Hematopoietic multipotent progenitor cell treated with erythropoietin and hydrocortisone succinate and interleukin-3 and kit ligand, for 6 days (in vitro differentiated cells): ENCODE results near the gene CENPP.
"Not testable (repeated sequence)": the region's sequence is repeated elsewhere in the genome, so short reads cannot be mapped to it uniquely, and the experiment has no call there.

Experiments
- DNase-seq: peaks from one replicate; pipeline ENCODE4 v3.0.0-alpha.2; 2015

CENPP gene

DNA sequence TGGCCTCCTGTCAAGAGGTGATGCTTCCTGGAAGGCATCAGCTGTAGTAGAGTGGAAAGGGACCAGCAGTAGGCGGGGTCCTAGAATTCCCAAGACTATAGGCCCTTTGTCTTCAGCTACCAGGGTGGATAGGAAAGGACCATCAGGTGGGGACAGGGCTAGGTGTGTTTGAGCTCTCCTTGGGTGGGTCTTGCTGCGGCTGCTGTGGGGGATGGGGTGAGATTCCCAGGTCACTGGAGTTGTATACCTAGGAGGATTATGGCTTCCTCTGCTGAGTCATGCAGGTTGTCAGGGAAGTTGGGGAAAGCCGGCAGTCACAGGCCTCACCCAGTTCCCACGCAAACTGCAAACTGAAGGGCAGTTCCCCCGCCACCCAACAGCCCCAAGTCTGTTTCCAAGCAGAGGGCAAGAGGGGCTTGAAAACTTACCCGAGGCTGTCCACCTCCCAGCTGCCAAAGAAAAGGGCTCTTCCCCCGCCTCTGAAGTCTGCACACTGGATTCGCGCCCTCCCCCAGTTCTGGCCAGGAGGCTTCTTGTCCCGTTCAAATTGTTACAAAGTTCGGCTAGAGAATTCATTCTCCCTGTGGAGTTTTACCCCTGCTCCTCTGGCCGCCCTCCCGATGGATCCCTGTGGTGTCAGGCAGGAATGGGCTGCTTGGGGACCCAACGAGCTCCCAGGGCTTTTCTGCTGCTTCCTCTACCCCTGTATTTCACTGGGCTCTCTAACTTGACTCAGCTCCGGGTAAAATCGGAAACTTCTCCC, 233.0 kb downstream of the CENPP start:
- DNase-seq: no peak

DNA sequence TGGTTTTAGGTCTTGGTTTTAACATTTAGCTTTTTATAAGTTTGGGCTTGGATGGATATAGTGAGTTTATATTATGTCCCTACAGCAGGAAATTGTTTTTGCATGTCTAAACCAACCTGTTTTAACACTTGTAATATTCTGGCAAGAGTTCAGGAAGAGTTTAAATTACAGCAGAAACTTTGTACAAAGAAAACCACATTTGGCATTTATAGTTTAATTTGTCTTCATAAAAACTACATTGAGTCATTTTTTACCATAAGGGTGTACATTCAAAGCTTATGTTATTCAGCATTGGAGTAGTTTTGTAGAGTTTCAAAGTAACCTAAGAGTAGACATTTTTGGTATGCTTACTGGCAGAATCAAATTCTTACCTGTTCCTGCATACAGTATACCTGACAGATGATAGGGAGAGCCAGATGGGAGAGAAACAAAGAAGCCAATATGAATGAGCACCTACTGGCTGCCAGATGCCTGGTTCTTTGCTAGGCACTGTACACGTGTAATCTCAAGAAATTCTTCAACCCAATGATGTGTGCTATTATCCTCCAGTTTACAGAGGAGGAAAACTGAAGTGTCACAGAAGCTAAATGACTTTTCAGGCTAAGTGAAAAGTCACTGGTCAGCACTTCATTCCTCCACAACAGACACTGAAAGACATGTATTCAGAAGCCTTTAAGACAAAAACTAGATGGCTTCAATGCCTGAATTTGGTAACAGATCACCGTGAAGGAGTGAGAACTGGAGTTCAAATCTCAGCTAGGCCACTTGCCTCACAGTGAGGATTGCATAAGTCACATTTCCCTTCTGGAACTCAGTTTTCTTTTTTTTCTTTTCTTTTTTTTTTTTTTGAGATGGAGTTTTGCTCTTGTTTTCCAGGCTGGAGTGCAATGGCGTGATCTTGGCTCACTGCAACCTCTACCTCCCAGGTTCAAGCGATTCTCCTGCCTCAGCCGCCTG, 235.9 kb downstream of the CENPP start:
- DNase-seq: no peak

DNA sequence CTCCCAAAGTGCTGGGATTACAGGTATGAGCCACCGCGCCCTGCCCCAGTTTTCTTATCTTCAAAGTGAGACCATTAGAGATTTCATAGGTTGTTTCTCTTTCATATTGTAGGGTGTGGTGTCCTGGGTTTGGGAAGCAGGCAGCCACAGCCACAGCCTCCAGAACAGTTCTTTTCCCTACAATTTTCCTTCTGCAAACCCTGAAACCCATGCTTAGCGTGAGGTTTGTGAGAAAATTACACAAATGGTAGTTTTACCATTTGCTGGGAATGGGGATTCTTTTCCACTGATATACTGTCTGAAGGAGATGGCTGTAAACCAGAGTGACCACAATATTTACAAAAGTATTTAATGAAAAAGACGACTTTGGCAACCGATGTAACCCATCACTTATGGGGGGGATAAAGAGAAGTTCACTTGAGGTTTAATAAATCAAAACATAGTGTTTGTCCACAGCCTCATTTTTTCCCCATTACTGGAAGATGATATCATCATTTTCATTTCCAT, 236.8 kb downstream of the CENPP start:
- no peak for DNase-seq

DNA sequence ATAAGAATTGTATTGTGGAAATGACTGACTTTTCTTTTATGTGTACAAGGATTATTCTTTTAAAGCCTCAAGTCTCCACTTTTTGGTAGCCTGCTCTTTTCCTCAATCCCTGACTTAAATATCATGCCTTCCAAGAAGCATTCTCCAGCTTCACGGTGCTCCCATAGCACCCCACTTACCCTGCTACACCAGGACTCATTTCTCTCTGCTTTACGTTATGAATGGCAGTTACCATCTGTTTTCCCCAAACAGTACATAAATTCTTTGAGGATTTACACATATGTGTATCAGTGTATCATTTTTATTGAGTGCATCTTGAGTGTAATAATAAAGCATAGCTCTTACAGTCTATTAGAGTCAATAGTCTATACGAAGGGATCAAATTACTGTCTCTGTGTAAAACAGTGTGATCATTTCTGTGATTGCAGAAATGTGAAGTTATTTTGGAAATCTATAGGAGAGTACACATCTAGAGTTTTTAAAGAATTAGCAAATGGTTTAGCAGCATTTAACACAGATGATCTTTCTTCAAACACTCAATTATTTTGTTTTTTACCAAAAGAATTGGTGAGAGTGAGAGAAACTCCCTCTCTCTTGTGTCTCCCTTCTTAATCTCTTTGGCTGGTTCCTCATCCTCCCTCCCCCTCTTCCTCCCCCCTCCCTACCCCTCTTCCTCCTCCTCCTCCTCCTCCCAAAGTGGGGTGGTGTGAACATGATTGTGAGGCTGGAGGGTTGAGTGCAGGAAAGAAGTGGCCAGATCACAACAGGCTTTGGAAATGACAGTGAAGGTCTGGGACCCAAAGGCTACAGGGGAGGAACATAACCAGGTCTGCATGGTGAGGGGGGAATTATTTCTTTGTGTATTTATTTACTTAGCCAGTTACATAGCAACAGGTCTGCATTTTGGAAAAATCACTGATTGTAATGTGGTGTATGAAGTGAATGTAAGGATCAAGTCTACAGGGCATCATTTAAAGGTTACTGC, 237.7 kb downstream of the CENPP start:
- no peak for DNase-seq

DNA sequence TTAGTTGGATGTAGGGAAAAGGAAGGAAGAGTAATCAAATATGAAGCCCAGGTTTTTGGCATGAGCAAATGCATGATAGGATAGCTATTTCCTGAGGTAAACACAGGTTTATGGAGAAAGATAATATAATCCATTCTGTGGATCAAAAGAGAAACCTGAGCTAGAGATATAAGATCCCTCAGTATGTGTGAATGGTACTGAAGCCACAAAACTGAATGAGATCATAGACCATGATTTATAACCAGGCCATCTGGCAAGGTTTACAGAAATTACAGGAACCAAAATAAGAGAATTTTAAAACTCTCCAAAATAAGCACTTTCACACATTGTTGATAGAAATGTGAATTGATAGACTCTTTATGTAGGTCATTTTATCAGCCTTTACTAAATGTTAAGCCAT, 238.8 kb downstream of the CENPP start:
- DNase-seq: no peak

DNA sequence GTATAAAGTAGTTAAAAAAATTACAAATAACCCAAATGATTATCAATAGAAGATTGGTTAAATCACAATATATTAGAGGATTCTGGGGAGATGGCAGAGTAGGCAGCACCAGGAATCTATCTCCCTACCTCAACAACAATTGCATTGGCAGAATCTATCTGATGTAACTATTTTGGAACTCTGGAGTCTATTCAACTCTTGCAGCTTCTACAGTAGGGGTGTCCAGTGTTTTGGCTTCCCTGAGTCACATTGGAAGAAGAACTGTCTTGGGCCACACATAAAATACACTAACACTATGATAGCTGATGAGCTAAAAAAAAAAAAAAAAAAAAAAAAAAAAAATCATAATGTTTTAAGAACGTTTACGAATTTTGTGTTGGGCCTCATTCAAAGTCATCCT, 239.2 kb downstream of the CENPP start:
- no peak for DNase-seq

DNA sequence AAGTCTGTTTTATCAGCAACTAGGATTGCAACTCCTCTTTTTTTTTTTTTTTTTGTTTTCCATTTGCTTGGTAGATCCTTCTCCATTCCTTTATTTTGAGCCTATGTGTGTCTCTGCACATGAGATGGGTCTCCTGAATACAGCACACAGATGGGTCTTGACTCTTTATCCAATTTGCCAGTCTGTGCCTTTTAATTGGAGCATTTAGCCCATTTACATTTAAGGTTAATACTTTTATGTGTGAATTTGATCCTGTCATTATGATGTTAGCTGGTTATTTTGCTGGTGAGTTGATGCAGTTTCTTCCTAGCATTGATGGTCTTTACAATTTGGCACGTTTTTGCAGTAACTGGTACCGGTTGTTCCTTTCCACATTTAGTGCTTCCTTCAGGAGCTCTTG, 246.1 kb downstream of the CENPP start:
- not testable (repeated sequence) for DNase-seq

DNA sequence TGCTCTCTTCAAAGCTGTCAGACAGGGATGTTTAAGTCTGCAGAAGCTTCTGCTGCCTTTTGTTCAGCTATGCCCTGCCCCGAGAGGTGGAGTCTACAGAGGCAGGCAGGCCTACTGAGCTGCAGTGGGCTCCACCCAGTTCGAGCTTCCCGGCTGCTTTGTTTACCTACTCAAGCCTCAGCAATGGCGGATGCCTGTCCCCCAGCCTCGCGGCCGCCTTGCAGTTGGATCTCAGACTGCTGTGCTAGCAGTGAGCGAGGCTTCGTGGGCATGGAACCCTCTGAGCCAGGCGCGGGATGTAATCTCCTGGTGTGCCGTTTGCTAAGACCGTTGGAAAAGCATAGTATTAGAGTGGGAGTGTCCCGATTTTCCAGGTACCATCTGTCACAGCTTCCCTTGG, 247.9 kb downstream of the CENPP start:
- DNase-seq: not testable (repeated sequence)

DNA sequence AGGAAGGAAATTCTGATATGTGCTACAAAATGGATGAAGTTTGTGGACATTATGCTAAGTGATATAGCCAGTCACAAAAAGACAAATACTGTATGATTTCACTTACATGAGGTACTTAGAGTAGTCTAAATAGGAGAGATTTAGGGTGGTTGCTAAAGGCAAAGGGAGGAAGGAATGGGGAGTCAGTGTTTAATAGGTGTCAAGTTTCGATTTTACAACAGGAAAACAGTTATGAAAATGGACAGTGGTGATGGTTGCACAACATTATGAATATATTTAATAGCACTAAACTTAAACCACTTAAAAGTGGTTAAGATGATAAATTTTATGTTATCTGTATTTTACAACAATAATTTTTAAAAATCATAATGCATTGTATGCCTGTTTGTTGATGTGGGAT, 250.4 kb downstream of the CENPP start:
- no peak for DNase-seq

DNA sequence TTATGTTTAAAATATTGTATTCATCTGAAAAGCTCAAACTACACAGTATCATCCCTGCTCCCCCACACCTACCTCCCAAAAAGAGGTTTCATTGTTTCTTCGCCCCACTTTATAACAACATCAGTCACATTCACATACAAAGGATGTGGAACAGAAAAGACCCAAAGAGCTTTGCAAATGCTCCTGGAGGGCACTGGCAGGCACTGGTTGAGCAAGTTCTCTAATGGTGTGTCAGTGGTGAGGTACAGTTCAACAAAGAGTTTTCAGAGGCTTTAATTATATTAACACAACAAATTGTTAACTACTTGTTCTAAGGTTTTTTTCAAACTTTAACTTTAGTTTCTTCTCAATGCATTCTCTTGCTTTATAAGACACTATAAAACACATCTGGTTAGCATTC, 264.2 kb downstream of the CENPP start:
- no peak for DNase-seq

DNA sequence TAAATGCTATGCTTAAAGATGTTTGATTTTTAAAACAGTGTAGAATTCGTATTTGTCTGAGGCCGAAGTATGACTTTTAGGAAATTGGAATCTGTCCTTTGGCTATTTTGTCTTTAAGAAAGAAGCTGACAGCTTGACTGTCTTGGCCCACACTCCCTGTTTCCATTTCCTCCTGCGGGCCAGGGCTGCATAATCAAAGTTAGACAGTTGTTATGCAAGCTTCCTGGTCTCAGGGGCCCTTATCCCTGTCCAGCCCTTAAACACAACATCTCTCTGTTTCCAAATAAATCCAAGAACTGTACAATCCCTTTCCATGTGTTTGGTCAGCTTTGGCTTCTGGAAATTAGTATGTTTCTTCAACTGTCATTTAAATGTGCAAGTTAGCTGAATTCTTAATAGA, 264.6 kb downstream of the CENPP start:
- peak; percentile 26 for DNase-seq

DNA sequence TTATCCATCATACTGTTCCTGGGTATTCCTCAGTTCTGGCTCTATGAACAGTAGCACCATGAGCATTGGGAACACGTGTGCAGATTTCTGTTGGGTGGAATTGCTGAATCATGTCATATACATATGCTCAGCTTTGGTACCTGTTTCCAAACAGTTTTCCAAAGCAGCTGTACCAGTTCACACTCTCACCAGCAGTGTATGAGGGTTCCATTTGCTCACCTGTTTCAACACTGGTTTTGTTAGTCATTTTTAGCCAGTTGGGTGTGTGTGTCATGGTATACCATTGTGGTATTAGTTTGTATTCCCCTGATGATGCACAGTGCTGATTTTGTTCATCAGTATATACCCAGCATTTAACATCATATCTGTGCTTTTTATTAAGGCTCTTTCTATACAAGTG, 266.8 kb downstream of the CENPP start:
- DNase-seq: no peak

DNA sequence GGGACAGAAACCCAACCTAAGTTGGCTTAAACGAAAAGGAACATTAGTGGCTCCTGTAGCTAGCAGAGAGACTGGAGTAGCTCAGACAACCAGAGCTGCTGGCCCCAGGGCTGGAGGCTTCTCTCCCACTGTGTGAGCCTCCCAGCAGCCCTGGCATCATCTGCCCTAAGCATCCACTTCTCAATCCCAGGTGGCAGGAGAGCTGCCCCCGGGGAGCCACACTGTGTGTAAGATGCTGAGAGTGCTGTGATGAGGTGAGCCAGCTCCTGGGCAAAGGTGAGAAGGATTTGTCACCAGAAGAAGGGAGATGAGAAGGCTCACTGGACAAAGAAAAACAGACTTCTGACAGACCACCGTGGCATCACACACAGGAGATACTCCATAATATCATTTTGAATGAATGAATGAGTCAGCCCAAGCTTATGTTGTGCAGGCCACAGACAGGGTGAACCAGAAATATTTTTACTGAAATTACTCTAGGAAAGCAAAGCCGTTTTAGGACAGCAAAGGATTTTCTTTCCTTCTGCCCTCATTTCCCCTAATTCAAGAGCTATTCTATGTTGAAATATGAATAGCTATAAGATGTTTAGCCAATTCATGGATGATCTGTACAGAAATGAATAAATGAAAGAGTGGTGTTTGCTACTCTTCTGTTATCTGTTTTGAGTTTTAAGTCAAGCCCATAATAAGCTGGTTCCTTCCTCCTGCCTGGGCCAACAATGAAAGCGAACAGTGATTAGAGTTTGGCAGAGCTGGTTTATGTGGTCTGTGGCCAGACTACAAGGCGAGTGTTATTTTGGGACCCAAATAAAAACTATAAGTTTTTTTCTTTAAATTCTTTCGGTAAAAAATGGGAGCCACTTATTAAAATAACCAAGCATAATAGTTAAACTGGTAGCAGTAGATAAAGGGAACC, 267.5 kb downstream of the CENPP start:
- no peak for DNase-seq

DNA sequence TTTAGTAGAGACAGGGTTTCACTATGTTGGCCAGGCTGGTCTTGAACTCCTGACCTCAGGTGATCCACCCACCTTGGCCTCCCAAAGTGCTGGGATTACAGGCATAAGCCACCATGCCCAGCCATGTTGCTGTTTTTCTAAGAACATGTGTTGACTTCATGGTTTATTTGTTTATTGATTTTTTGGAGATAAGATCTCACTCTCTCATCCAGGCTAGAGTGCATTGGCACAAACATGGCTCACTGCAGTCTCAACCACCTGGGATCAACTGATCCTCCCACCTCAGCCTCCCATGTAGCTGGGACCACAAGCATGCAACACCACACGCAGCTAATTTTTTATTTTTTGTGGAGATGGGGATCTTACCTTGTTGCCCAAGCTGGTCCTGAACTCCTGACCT, 269.3 kb downstream of the CENPP start:
- DNase-seq: not testable (repeated sequence)

DNA sequence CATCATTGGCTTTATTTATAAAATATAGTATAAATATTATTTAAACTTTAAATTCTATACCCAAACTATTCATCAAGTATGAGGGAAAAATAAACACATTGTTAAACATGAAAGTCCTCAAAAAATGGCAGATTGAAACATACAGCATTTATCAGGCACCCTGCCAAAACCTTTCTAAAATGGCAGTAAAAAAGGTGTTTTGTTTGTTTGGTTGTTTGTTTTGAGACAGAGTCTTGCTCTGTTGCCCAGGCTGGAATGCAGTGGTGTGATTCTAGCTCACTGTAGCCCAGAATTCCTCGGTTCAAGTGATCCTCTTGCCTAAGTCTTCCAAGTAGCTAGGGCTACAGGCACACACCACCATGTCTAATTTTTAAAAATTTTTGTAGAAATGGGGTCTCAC, 270.2 kb downstream of the CENPP start:
- DNase-seq: no peak

DNA sequence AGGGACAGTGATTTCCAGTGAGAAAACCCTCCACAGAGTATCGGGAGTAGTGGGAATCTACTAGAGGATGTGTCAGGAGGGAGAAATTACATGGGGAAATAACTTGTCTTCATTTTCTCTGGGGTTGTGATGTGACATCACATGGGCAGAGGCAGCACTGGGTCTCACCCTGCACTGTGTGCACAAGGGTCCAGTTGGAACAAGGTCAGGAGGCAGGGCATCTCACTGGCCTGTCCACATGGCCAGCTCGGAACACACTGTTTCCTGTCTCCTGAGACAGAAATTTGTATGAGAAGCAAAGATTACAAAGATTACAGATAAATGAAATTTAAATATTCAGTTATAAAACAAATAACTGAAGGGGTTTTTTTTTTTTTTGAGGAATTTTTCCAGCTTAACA, 272.6 kb downstream of the CENPP start:
- no peak for DNase-seq

DNA sequence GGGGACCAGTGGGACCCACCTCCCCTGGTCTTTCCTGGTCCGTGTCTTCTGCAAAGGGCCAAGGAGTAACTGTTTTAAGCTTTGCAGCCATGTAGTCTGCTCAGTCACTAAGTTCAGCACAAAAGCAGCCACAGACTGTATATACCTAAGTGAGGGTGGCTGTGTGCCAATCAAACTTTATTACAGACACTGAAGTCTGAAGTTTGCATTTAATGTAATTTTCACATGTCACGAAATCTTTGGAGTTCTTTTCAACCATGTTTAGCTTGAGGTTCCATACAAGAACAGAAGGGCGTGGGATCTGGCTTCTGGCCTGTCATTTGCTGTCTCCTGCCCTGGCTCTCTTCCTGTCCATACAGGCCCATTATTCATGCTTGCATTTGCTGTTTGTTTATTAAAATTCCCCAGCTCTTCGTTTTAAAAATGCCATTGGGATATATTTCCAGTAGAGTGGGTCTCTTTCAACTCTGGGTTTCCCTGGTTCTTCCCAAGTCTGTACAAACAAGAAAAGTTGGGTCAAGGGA, 274.2 kb downstream of the CENPP start:
- DNase-seq: no peak

DNA sequence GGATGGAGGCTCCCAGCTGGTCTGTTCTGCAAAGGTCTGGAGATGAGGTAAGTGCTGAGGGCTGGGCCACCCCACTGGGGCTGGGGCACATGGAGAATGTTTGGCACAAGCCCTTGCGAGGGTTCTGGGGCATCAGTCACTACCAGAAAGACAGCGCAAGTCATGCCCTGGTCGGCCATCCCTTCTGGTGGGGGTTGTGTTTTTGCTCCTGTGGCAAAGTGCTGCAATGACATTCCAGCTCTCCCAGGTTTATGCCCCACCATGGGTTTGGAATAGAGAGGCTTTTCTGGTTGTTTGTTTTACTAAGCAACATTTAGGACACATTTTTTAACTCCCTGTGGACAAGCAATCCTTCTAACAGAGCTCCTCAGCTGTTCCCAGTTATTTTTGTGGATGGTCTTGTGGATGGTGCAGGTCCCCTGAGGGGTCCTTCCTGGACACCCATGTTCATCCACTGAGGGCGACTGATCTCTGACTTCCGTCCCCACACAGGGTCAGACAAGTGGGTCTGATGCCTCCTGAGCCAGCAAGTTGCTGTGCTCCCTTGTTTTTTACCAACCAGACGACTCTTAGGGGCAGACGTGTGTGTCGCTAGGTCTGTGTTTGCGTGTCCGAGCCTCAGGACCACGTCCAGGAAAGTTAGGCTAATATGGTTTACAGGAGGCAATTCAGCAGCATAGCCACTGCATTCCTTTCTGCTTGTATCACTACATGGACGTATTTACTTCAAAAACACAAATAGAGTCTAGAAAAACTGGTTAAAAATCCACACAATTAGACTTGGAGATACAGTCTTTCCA, 274.9 kb downstream of the CENPP start:
- no peak for DNase-seq

DNA sequence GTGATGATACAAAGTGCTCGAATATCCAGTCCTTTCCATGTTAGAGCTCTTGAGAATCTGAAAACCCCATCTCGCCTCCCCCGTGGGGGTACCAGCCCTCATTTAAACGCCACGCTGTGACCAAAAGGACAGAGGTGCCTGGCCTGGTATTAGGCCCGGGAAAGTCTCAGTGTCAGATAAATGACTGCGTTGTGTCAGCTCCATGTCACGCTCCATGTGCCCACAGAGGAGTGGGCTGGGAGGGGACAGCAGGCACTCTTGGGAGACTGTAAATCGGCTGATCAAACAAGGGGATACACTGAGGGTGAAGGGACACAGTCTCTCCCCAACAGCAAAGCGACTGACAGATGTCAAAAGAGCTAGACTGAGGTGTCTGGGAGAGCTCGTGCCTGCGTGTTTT, 275.7 kb downstream of the CENPP start:
- no peak for DNase-seq

DNA sequence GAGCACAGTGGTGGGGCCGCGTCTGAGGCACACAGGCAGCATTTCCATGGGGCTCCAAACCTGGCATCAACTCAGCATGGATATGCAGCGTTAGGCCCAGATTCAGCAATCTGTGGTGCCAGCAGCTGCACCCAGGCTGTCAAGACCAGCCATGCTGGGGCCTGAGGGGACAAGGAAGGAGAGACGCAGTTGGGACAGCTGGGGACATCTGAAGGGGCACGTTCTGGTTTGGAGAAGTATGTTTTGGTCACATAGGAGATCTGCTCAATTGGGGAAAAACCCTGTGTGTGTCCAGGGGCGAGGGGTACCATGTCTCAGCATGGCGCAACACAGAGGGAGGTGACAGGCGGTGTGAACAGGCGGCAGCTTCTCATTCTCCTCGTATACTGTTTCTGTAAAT, 276.7 kb downstream of the CENPP start:
- DNase-seq: no peak
